ENCODE measurements around the gene ALKBH8.
"Not testable (repeated sequence)": the region's sequence is repeated elsewhere in the genome, so short reads cannot be mapped to it uniquely, and the experiment has no call there.

Gene ALKBH8

GRCh38 chr11:107577346-107577711 is 11.8 kb upstream of the ALKBH8 start:
- DNase-seq (ENCODE audit: low spot score) = no peak

- DNase-seq (ENCODE audit: low spot score) = peak; percentile 21
These were observed 11.2 kb upstream of the ALKBH8 start for GRCh38 chr11:107576497-107577345.

DNA sequence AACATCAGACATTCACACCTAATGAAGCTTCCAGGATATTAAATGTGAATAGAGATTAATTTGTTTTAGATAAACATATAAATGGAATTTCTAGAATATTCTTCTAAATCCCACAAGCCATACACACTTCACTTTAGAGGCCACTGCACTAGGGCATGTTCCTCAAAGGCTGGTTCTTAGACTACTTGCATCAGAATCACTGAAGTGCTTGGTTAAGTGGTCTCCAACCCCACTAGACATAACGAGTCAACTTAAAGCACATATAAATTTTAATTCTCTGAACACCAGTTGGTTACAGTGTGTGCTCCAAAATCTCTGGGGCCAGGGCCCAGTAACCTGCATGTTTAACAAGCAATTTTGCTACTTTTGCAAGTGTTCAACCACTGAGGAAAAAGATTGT is 7.9 kb upstream of the ALKBH8 start:
- DNase-seq (ENCODE audit: low spot score) = no peak

DNA sequence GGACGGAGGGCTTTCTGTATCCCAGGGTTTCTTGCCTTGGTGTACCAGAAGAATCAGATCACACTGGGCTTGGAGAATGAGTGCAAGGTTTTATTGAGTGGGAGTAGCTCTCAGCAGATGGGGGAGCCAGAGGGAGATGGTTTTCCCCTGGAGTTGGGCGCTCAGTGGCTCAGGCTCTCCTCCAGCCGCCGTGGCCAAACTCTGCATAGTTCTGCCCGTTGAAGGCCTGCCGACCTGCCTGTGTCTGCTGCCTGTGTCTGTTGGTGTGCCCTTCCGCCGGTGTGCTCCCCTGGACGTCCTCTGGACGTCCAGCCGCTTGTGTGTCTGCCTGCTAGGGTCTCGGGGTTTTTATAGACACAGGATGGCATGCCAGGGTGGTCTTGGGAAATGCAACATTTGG is 4.5 kb upstream of the ALKBH8 start:
- no peak for DNase-seq (ENCODE audit: low spot score)

GRCh38 chr11:107567739-107568335 is 2.3 kb upstream of the ALKBH8 start:
- DNase-seq (ENCODE audit: low spot score) = no peak

DNA sequence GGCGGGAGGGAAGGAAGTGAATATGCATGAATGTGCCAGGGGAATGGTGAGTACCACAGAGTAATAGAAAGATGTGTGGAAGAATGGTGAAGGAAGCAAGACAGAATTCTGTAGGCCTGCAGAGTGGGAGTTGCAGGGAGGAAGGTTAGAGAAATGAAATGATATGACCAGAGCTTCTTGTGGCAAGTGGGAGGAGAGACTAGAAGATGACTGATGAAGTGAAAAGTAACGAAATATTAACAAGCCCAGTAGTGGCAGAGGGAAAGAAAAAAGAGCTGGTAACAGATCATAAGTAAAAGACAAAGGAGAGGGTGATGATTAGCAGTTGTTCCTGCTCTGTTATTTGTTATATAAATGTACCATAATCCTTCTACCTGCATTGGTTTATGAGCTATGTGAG is 1.0 kb upstream of the ALKBH8 start:
- DNase-seq (ENCODE audit: low spot score) = no peak

DNA sequence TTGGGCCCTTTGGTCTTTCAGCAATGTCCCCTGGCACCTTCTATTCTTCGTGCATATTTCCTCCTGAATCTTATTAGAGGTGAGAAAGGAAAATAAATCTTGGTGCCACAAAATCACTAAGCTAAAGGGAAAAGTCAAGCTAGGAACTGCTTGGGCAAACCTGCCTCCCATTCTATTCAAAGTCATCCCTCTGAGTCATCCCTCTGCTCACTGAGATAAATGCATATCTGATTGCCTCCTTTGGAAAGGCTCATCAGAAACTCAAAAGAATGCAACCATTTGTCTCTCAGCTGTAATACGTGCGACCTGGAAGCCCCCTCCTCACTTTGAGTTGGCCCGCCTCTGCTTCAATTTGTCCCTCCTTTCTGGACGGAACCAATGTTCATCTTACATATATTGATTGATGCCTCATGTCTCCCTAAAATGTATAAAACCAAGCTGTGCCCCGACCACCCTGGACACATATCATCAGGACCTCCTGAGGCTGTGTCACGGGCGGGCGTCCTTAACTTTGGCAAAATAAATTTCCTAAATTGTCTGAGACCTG is 493 bp upstream of the ALKBH8 start:
- not testable (repeated sequence) for DNase-seq (ENCODE audit: low spot score)

- DNase-seq (ENCODE audit: low spot score) = no peak
These were observed 687 bp downstream of the ALKBH8 start for GRCh38 chr11:107564877-107565218.

- peak; percentile 27 for DNase-seq (ENCODE audit: low spot score)
These were observed 1.8 kb downstream of the ALKBH8 start for GRCh38 chr11:107563702-107564101.

- DNase-seq (ENCODE audit: low spot score) = no peak
These were observed 2.8 kb downstream of the ALKBH8 start for GRCh38 chr11:107562647-107563208.

- no peak for DNase-seq (ENCODE audit: low spot score)
These were observed 3.8 kb downstream of the ALKBH8 start for GRCh38 chr11:107561688-107562087.

DNA sequence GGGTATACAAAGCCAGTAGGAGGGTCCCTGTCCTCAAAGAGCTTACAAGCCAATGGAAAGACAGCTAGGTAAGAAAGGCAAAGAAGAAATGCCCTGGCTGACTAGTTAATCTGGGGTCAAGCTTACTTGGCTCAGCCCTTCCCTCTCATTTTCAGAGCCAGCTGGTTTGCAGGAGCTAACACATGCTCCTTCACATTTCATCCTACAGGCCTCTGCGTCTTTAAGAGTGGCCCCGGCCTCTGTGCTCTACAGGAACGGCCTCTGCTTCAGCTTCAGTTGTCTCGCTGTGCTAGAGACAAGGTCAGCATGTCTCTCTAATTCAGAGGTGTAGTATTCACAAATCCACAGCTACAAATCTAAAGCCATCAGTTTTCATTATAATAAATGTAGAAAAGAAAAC is 15.2 kb downstream of the ALKBH8 start:
- DNase-seq (ENCODE audit: low spot score) = no peak

DNA sequence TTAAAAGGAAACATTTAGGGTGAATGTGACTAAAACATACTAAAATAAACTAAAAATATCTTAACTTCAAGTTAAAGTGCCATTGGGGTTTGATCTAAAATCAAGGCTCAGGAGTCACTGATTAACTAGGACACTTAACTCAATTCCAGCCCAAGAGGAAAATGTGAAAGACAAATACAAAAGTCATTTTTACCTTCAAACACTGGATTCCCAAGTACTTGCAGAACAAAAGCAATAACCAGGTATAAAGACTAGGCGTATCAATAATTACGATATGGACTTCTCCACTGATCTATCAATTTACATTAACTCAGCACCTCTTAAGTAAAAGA is 15.6 kb downstream of the ALKBH8 start:
- DNase-seq (ENCODE audit: low spot score) = no peak

DNA sequence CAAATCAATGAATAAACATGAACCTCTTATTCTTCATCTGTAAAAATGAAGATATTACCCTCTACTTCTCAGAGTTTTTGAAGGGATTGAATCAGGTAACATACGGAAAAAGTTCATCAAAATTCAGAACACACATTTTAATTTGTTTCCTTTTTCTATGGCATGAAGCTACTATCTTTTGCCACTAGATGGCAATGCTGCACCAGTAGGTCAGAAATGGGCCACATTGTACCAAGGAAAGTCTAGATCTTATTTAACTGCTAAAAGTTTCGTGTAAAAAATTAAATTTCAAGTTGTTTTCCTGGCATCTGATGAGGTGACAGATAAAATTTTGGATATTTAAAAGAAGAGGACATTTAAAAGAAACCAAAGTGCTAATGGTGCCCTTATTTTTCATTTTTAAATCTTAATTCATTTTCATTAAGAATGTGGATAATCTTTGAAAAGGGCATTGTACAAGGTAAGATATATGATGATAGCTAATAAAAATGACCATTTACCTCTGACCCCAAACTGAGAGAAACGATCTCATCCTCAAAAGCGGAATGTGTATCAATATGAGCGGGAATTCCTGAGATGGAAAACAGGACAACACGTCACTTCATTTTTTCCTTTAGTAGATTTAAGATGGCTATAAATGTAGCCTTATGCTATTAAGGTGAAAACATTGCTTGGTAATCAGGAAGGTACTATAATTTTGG is 16.1 kb downstream of the ALKBH8 start:
- DNase-seq (ENCODE audit: low spot score) = peak; percentile 37

DNA sequence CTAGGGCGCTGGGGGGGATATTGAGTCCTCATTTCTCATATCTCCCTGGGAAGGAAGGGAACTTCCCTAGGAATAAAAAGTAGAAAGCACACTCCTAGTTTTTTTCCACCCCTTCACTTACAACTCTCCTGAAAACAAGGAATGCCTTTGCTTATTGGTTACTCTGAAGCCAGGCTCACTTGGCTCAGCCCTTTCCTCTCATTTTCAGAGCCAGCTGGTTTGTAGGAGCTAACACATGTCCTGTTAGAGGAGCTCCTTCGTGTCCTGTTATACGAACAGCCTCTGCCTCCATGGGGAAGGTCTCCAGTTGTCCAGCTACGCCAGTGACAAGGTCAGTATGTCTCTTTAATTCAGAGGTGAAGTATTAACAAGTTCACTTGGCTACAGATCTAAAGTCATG is 17.6 kb downstream of the ALKBH8 start:
- no peak for DNase-seq (ENCODE audit: low spot score)

DNA sequence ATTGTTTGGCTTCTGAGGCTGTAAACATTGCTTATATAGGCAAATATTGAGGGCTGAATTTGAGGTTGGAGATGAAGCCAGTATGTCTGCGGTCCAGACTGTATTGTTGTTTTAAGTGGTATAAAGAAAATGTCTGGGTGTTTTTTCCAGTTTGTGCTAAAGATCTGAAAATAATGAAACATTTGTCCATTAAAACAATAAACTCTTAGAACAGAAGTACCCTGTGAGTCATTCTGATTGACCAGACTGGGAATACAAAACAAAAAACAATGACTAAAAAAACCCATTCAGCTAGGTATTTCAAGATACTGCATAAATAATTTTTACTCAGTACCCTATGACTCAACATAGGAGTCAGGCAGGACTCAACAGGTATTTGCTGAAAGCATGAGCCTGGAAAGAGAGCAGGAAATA is 20.4 kb downstream of the ALKBH8 start:
- no peak for DNase-seq (ENCODE audit: low spot score)

DNA sequence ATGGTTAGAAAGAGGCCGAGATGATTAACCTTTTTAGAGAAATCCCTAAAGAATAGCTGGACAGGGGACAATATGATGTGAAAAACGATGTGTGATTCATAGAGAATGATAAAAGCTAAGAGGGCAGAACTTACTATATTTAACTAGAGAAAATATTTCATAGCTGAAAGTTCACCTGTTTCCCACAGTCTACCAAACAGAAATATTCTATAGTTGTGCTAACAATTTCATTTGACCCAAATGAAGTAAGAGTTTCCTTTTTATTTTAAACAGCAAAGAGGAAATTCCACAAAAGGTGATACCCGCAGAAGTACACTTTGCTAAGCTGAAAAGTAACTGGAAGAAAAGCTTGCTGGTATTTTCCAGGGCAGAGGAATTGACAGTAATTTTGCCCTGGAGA is 26.7 kb downstream of the ALKBH8 start:
- no peak for DNase-seq (ENCODE audit: low spot score)

- no peak for DNase-seq (ENCODE audit: low spot score)
These were observed 27.3 kb downstream of the ALKBH8 start for GRCh38 chr11:107538239-107538638.

DNA sequence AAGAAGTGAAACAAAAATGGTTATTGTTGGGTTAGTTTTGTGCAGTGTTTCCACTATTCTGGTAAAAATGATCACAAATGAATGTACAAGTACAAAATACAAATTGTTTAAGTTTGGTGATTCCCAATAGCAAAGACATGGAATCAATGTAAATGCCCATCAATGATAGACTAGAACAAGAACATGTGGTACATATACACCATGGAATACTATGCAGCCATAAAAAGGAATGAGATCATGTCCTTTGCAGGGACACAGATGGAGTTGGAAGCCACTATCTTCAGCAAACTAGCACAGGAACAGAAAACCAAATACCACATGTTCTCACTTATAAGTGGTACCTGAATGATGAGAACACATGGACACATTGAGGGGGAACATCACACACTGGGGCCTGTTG is 28.4 kb downstream of the ALKBH8 start:
- DNase-seq (ENCODE audit: low spot score) = not testable (repeated sequence)

DNA sequence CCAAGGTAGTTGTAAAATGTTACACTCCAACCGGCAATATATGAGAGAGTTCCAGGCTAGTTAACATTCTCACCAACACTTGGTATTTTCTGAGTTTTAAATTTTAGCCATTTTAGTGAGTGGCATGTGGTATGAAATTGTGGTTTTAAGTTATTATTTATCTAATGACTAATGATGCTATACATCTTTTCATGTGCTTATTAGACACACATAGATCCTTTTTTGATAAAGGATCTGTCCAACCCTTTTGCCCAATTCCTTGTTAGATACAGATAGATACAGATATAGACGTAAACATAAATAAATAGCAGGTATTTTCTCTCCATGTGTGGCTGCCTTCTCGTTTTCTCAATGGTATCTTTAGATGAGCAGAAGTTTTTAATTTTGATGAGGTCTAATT is 39.3 kb downstream of the ALKBH8 start:
- DNase-seq (ENCODE audit: low spot score) = no peak

DNA sequence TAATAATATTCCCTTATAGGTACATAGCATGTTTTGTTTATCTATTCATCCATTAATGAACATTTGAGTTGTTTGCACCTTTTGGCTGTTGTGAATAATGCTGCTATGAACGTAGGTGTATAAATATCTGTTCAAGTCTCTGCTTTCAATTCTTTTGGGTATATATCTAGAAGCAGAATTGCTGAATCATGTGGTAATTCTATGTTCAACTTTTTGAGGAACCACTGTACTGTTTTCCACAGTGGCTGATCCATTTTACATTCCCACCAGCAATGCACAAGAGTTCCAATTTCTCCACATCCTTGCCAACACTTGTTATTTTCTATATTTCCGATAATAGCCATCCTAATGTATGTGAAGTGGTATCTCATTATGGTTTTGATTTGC is 56.7 kb downstream of the ALKBH8 start:
- DNase-seq (ENCODE audit: low spot score) = no peak

DNA sequence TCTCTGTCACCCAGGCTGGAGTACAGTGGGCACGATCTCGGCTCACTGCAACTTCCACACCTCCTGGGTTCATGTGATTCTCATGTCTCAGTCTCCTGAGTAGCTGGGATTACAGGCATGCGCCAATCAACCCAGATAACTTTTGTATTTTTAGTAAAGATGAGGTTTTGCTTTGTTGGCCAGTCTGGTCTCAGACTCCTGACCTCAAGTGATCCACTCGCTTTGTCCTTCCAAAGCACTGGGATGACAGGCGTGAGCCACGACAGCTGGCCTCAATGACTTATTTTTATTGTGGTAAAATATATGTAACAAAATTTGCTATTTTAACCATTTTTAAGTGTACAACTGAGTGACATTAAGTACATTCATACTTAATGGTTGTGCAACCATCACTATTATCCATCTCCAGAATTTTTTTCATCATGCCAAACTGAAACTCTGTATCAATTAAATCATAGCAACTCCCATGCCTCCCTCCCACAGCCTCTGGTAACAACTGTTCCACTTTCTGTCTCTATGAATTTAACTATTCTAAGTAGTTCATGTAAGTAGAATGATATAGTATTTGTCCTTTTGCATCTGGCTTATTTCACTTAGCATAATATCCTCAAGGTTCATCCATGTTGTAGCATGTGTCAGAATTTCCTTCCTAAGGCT is 57.2 kb downstream of the ALKBH8 start:
- DNase-seq (ENCODE audit: low spot score) = no peak
